GM21367 (cell line): ENCODE data around the gene TEAD1.

ENCODE experiments used
- ATAC-seq: cut with Tn5 transposase; IDR thresholded peaks from one replicate; pipeline ENCODE4 v1.9.1; 2021; ENCODE audit not compliant: unreplicated experiment

The TEAD1 gene

DNA sequence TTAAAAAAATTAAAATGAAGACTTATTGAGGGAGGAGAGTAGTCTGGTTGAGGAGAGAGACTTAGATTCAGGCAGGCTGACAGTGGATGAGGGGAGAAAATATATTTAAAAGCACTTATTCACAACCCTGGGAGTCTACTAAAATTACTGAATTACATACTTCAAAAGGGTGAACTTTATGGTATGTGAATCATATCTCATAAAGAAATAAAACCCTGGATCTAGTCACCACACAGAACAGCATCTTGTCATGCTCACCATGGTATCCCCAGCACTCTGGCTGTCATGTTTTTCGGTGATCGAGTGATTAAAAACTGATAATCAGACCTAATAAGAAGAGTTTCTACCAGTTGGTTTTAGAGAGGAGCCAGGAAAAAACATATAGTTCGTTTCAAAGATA is 11.0 kb downstream of the TEAD1 start:
- ATAC-seq: no peak

DNA sequence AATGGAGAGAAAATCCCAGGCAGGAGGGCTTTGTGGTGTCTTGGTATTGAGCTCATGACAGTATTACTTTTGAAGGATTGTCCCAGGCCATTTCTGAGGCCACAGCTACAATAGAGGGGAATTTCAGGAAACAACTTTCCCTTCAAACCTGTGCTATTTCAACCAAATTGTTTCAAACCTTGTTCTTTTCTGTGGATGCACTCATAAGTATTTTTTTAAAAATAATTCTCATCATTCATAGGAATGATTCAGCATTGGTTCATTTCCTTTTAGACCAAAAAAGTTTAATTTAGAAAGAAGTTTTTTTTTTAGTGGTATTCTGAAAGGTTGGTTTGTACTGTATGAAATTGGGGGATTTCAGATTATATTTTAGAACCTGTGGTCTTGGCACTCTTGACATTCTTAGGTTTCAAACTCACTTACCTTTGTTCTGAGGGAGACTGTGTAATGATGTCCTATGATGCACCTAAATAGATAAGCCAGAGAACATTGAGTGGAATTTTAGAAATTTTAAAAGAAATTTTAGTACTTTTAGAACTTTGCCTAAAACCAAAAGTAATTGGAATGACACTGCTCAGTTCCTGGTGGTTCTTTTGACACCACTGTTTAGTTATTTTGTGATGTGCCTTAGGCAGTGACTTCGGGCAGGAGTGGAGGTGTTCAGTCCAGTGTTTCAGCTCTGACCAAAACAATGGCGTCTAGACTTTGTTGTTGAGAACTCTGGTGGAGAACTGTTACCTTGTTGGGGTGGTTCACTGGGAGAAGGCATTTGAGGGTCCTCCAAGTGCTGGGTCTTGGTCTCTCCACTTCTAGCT is 12.2 kb downstream of the TEAD1 start:
- no peak for ATAC-seq

DNA sequence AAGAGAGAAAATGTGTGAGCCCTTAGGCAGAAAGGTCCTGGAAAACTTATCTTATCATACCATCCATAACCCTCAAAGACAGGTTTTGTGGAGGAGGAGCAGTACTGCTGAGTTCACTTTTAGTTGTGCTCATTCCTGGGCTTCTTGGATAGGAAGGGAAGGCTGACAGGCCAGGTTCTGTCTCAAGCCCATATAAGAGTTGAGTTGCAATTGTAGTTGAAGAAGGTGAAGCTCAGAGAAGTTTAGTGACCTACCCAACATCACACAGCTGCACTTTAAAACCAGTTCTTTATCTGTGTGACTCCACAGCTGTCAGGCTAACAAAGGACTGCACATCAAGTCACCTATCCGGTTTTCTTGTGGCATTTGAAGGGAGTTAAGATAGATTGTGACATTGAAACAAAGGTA is 13.0 kb downstream of the TEAD1 start:
- ATAC-seq: no peak

DNA sequence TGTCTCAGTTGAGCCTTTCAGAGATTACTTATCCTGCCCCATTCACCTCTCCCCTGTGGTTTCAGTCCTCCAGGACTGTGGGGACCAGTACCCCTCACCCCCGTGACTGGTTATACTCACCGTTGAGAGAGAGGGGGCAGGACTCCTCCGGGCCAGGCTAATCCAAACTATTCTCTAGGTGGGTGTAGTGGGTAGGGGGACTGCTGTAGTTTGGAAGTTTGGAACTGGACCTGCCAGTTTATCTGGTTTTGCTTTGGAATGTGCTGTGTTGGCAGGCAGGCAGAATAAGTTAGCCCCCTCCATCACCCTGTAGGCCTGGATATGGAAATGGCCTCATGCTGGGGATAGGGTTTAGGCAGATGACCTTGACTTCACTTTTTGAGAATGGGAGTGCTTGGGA is 13.5 kb downstream of the TEAD1 start:
- no peak for ATAC-seq

DNA sequence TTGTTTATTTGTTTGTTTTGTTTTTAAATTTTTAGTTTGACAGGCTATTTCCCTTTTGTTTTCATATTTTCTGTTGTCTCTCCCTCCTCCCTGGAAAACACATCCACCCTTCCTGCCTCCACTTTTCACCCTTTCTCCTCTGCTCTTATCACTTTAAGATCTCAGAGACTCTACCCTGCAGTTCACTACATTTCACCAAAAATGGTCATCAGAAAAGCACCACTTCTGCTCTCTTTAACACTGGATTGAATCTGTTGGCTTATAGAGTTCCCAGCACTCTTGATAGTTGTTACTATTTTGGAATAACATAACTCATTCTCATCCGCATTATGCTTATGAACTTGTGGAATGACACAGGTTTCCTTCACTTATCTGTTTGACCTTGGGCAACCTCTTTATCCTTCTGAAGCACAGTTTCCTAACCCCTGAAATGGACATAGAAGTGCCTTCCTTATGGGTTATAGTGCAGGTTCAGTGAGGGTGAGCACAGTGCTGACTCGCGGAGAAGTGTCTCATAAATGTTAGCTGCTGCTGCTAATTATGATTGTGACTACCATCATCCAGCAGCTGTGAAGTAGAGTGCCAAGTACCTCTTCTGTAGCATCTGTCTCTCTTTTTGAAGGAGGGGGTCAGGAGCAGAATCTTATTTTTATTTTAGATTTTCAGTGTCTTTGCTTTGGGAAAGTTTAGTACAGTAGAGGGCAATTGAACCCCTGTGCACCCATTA is 15.0 kb downstream of the TEAD1 start:
- ATAC-seq: no peak

- ATAC-seq: no peak
These were observed 16.4 kb downstream of the TEAD1 start for GRCh38 chr11:12690663-12691062.

- ATAC-seq: no peak
These were observed 17.3 kb downstream of the TEAD1 start for GRCh38 chr11:12691473-12691872.

DNA sequence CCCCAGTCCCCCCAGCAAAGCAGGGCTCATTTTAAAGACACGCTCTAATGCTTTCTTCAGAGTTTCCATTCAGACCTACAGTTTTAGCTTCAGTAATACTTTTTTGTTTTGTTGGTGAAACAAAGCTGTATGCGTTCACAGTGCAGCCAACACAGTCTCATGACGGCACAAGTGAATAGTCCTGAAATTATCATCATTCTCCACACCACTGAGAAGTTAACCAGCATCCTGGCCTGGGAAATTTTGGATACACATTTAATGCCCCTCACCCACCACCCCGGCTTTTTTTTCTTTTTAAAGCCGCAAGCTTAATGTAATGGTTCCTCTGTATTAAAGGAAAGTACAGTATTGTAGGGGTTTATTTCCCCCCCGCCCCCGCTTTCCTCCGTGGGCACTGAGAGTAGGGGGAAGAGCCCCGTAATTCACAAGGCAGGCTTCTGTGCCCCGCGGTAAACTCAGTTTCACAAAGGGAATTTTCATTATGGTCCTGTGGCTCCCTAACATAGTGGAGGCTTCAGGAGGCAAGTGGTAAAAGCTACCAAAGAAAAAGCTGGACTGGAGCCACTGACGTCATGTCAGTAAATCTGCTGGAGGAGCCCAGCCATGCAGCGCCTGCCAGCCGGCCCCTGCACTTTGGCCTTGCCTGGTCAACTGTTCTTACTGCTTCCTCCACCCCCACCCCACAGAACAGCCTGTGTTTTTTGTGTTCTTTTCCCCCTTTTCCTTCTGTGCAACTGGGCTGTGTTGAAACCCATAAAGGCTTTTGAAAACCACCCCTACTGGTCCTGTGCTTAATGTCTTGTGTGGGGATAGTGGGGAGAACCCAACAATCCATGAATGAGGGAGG is 18.2 kb downstream of the TEAD1 start:
- no peak for ATAC-seq

GRCh38 chr11:12693094-12693478 is 18.9 kb downstream of the TEAD1 start:
- ATAC-seq: no peak

GRCh38 chr11:12693479-12694182 is 19.4 kb downstream of the TEAD1 start:
- ATAC-seq: no peak

- ATAC-seq: no peak
These were observed 19.9 kb downstream of the TEAD1 start for GRCh38 chr11:12694183-12694531.

DNA sequence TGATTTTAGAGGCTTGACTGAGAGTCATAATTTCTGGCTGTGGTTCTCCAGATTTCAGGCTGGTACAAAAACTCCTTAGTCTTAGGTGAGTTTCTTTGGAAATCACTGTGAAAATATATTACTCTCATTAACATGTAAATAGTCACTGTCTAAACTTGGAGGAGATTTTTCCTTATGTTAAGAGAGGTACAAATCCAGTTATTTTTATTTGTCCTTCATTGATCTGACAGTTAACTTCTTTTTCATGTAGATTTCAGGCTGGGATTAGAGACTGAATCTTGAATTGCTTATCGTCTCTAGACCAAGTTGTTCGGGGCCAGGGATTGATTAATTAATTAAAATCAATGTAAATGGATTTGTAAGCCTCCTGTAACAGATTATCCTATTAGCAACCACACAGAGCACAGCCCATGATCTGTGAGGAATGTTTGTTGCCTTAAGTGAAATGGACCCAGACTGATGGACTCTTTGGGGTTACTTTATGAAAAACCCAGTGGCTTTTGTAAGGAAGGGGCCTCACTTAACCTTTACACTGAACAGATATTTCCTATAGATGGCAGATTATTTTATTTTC is 21.1 kb downstream of the TEAD1 start:
- ATAC-seq: no peak

GRCh38 chr11:12695873-12696272 is 21.7 kb downstream of the TEAD1 start:
- ATAC-seq: no peak

GRCh38 chr11:12696911-12697581 is 22.8 kb downstream of the TEAD1 start:
- no peak for ATAC-seq

DNA sequence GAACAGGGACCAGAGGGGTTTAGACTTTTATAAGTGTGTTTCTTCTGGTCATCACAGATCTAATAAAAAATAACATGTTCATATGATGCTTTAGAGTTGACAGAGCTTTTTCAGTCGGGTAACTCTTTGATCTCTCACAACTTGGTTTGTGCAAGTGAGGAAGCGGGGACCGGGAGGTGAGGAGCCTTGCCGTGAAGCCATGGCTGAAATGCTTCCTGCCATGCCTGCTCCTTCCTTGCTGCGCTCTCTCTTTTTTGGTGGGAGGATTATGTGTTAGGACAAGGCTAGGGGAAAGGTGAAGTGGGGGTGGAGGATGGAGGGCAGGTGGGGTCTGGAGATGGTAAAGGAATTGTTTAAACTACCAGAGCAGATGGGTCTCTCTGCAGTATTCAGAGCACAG is 23.8 kb downstream of the TEAD1 start:
- no peak for ATAC-seq

DNA sequence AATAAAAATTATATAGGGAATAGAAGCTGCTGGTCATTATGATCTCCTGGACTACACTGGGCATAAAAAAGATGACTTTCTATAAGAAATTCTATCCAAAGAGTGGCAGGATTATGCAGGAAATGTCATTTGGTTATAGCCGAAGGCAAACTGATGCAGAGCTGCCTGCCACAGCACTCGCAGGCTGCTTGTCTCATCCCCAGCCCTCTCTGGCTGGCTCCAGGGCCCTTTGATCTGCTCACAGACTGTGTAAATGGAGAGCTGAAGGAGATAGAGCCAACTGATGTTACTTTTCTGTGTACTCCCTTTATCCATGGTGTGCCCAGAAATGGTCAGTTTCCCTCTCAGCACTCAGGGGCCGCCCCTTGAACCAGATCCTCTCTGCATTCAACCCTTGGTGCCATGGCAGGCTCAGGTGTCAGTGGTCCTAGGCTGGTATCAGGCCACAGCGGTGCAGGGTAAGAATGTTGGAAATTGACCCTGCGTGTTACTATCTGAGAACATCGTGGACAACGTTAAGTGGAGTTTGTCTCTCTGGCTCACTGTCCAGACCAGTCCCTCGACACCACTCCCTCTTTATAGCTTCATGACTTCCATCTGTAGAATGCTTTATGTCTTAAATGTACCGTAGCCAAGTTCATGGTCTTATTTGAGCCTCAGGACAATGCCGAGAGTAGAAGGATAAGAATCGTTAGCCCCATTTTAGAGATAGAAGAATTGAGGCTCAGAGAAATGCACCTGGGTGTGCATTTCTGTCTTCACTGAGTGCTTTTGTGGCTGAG is 27.8 kb downstream of the TEAD1 start:
- ATAC-seq: no peak

GRCh38 chr11:12702999-12703453 is 28.8 kb downstream of the TEAD1 start:
- ATAC-seq: no peak

GRCh38 chr11:12704049-12704448 is 29.8 kb downstream of the TEAD1 start:
- no peak for ATAC-seq

DNA sequence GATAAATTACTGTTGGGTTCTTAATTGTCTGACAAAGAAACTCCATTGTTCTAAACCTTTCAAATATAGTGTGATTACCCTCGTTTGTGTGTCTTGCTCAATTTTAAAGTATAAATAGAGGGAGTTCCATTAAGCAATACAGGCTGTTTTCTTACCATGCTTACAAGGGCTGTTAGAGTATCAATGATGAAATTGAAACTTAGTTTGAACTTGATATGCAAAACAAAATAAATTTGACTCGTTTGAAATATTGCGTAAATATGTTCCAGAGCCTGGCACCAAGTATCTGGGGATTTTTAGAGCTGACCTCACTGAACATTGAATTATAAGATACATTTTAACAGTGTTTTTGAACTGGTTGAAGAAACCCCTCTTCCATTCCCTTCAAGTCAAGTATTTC is 31.7 kb downstream of the TEAD1 start:
- no peak for ATAC-seq
